H1 (cell line): ENCODE results near the gene DOCK9. TPM values are rescaled to one million over a fixed set of nuclear protein-coding genes. Genes with fewer than 3 reads are reported as not detected.

Experiments used
- CTCF ChIA-PET: fragments of 300-600 bp; sonication (Branson Sonifier 250); formaldehyde crosslinking; loops from one replicate; lab custom pipeline; 2021; ENCODE audit not compliant: partially characterized antibody; lab: Charles Lee
- POLR2A ChIA-PET: fragments of 300-600 bp; sonication (Branson Sonifier 250); formaldehyde crosslinking; loops from one replicate; lab custom pipeline; 2021; ENCODE audit warnings: inconsistent platforms; ENCODE audit not compliant: partially characterized antibody; lab: Charles Lee
- DNase-seq, 2 experiments: peaks; one replicate each; pipeline versions ENCODE4 v3.0.0 to v3.0.0-alpha.2; 2010 to 2022; ENCODE audit warnings: low spot score in 2 of 2, low read depth in 1 of 2, mixed read lengths in 1 of 2
- FAIRE-seq: peaks from 2 replicates; lab custom pipeline; 2011; peaks lifted over from hg19 to GRCh38; lab: Jason Lieb, UNC
- H2AFZ ChIP-seq: 2 replicates; pipeline ENCODE4 v1.8.1; 2012; ENCODE audit warnings: low read length, inconsistent platforms
- H2AK5ac ChIP-seq: 2 replicates; pipeline ENCODE4 v1.6.1; 2013; ENCODE audit warnings: low read depth, low read length
- H2BK120ac ChIP-seq: replicated peaks from 2 replicates; pipeline ENCODE3; 2013; ENCODE audit warnings: low read depth, low read length, inconsistent platforms
- H2BK12ac ChIP-seq: 2 replicates; pipeline ENCODE4 v1.6.1; 2013; ENCODE audit warnings: low read depth, low read length
- H2BK15ac ChIP-seq: 2 replicates; pipeline ENCODE4 v1.6.1; 2013; ENCODE audit warnings: low read length
- H2BK20ac ChIP-seq: 2 replicates; pipeline ENCODE4 v1.6.1; 2013; ENCODE audit warnings: low read length
- H2BK5ac ChIP-seq: 2 replicates; pipeline ENCODE4 v1.6.1; 2013; ENCODE audit warnings: low read depth, low read length
- H3K14ac ChIP-seq: 2 replicates; pipeline ENCODE4 v1.6.1; 2013; ENCODE audit warnings: inconsistent platforms; ENCODE audit not compliant: insufficient read length
- H3K18ac ChIP-seq: 2 replicates; pipeline ENCODE4 v1.6.1; 2013; ENCODE audit warnings: low read length; ENCODE audit errors: extremely low read depth
- H3K23ac ChIP-seq: 2 replicates; pipeline ENCODE4 v1.6.1; 2013; ENCODE audit warnings: inconsistent platforms; ENCODE audit not compliant: insufficient read length
- H3K23me2 ChIP-seq: 2 replicates; pipeline ENCODE4 v1.6.1; 2013; ENCODE audit warnings: low read depth, low read length
- H3K27ac ChIP-seq: 2 replicates; pipeline ENCODE4 v1.6.1; 2011; ENCODE audit warnings: low read depth, low read length, inconsistent platforms
- H3K27me3 ChIP-seq, 4 experiments: replicated peaks in 1 of 4; 1 replicate in 1 of 4; 2 replicates in 3 of 4; pipeline versions ENCODE4 v1.6.1 to v1.8.1; 2011 to 2013; ENCODE audit warnings: low read length in 3 of 4, mild to moderate bottlenecking in 3 of 4, inconsistent platforms in 2 of 4, mixed read lengths in 2 of 4, moderate library complexity in 1 of 4; ENCODE audit not compliant: control insufficient read depth in 3 of 4, insufficient read depth in 3 of 4; ENCODE audit errors: extremely low read depth in 1 of 4
- H3K36me3 ChIP-seq, 4 experiments: 2 replicates each; pipeline versions ENCODE4 v1.6.1 to v1.8.1; 2011 to 2013; ENCODE audit warnings: mild to moderate bottlenecking in 4 of 4, low read length in 3 of 4, moderate library complexity in 2 of 4, control low read depth in 1 of 4, inconsistent platforms in 1 of 4; ENCODE audit not compliant: insufficient read depth in 4 of 4, control insufficient read depth in 2 of 4
- H3K4ac ChIP-seq: replicated peaks from 2 replicates; pipeline ENCODE3; 2013; ENCODE audit warnings: low read length, low read depth, mixed read lengths, inconsistent platforms; ENCODE audit not compliant: insufficient read length
- H3K4me1 ChIP-seq, 4 experiments: replicated peaks in 1 of 4; 1 replicate in 1 of 4; 2 replicates in 3 of 4; pipeline versions ENCODE4 v1.6.1 to v1.8.1; 2011 to 2013; ENCODE audit warnings: low read length in 3 of 4, inconsistent platforms in 2 of 4, mixed read lengths in 1 of 4; ENCODE audit not compliant: insufficient read depth in 4 of 4, control insufficient read depth in 3 of 4
- H3K4me2 ChIP-seq, 2 experiments: 2 replicates each; pipeline versions ENCODE4 v1.6.1 to v1.8.1; 2011 to 2013; ENCODE audit warnings: low read depth in 2 of 2, low read length in 2 of 2, control low read depth in 1 of 2, inconsistent platforms in 1 of 2, mild to moderate bottlenecking in 1 of 2; ENCODE audit not compliant: insufficient read depth in 1 of 2
- H3K4me3 ChIP-seq, 4 experiments: fragments of 200-600, 300-600 bp in 1 of 4; sonication (generic), shearing (Covaris generic), sonication (Bioruptor Twin) in 1 of 4; 2 replicates each; pipeline versions ENCODE4 v1.5.1 to v1.8.1; 2011 to 2016; ENCODE audit warnings: low read length in 4 of 4, low read depth in 3 of 4, control low read depth in 2 of 4, inconsistent platforms in 2 of 4, mild to moderate bottlenecking in 2 of 4, mixed read lengths in 1 of 4, moderate library complexity in 1 of 4; ENCODE audit not compliant: insufficient read depth in 2 of 4; ENCODE audit errors: extremely low read depth in 1 of 4
- H3K56ac ChIP-seq: replicated peaks from 2 replicates; pipeline ENCODE3; 2013; ENCODE audit warnings: low read depth, mild to moderate bottlenecking, mixed read lengths, low read length, inconsistent platforms; ENCODE audit not compliant: insufficient read length
- H3K79me1 ChIP-seq: 2 replicates; pipeline ENCODE4 v1.6.1; 2013; ENCODE audit warnings: low read depth, low read length, control low read depth
- H3K79me2 ChIP-seq, 2 experiments: 2 replicates each; pipeline versions ENCODE4 v1.6.1 to v1.8.1; 2012 to 2013; ENCODE audit warnings: low read length in 2 of 2, mild to moderate bottlenecking in 2 of 2, inconsistent platforms in 1 of 2; ENCODE audit not compliant: insufficient read depth in 2 of 2, control insufficient read depth in 1 of 2
- H3K9ac ChIP-seq, 4 experiments: replicated peaks in 1 of 4; 1 replicate in 1 of 4; 2 replicates in 3 of 4; pipeline versions ENCODE4 v1.6.1 to v1.8.1; 2011 to 2013; ENCODE audit warnings: low read depth in 3 of 4, low read length in 3 of 4, control low read depth in 2 of 4, mild to moderate bottlenecking in 2 of 4, moderate library complexity in 2 of 4, inconsistent platforms in 1 of 4; ENCODE audit errors: extremely low read depth in 1 of 4
- H3K9me3 ChIP-seq, 2 experiments: 2 replicates each; pipeline versions ENCODE4 v1.6.1 to v1.8.1; 2012 to 2013; ENCODE audit warnings: mild to moderate bottlenecking in 2 of 2, moderate library complexity in 2 of 2, control low read depth in 1 of 2, inconsistent platforms in 1 of 2, low read depth in 1 of 2, low read length in 1 of 2, mixed read lengths in 1 of 2; ENCODE audit not compliant: insufficient read depth in 2 of 2
- H4K20me1 ChIP-seq, 2 experiments: replicated peaks in 1 of 2; 2 replicates each; pipeline versions ENCODE3 to v1.8.1; 2011 to 2013; ENCODE audit warnings: inconsistent platforms in 2 of 2, low read length in 2 of 2, mild to moderate bottlenecking in 1 of 2; ENCODE audit not compliant: insufficient read depth in 2 of 2, control insufficient read depth in 1 of 2
- H4K5ac ChIP-seq: 2 replicates; pipeline ENCODE4 v1.6.1; 2013; ENCODE audit warnings: low read length, low read depth, mixed read lengths, inconsistent platforms; ENCODE audit not compliant: insufficient read length
- H4K8ac ChIP-seq: 2 replicates; pipeline ENCODE4 v1.8.0; 2013; ENCODE audit warnings: mild to moderate bottlenecking, moderate library complexity, low read length, inconsistent platforms; ENCODE audit not compliant: insufficient read depth; ENCODE audit errors: extremely low read depth
- H4K91ac ChIP-seq: replicated peaks from 2 replicates; pipeline ENCODE3; 2013; ENCODE audit warnings: low read length, mixed read lengths, inconsistent platforms; ENCODE audit not compliant: insufficient read length
- GTF2F1 ChIP-seq: IDR thresholded peaks from 2 replicates; pipeline ENCODE4 v1.6.1; 2012; ENCODE audit warnings: low read depth, low read length, improper control_type of control experiment, borderline replicate concordance
- NRF1 ChIP-seq: IDR thresholded peaks from 2 replicates; pipeline ENCODE4 v1.6.1; 2011; ENCODE audit warnings: mild to moderate bottlenecking, low read depth, low read length, improper control_type of control experiment
- RXRA ChIP-seq: IDR thresholded peaks from 2 replicates; pipeline ENCODE4 v1.6.1; 2011; ENCODE audit warnings: low read depth, mild to moderate bottlenecking, low read length, moderate library complexity; ENCODE audit not compliant: insufficient read depth
- SRF ChIP-seq: IDR thresholded peaks from 2 replicates; pipeline ENCODE4 v1.6.1; 2011; ENCODE audit warnings: mild to moderate bottlenecking, low read depth, low read length, moderate library complexity
- TEAD4 ChIP-seq: IDR thresholded peaks from 2 replicates; pipeline ENCODE4 v1.6.1; 2012; ENCODE audit warnings: low read depth, low read length, inconsistent platforms, mixed read lengths
- ZNF274 ChIP-seq: IDR thresholded peaks from 2 replicates; pipeline ENCODE4 v1.7.0; 2012; ENCODE audit warnings: low read length, borderline replicate concordance; ENCODE audit errors: extremely low read depth
- WGBS, 2 experiments: shearing (Covaris generic) in 1 of 2; methylation state at CpG; one replicate each; pipeline versions ENCODE4 v1.1.6 to v1.1.7; 2013 to 2015; ENCODE audit warnings: low lambda C conversion rate in 2 of 2, mixed read lengths in 2 of 2, inconsistent platforms in 1 of 2, low coverage in 1 of 2, missing lambda C conversion rate in 1 of 2; ENCODE audit not compliant: insufficient replicate concordance in 2 of 2, insufficient coverage in 1 of 2, insufficient read length in 1 of 2; ENCODE audit errors: extremely low coverage in 1 of 2, missing lambda C conversion rate in 1 of 2; 5-methylcytosine and 5-hydroxymethylcytosine counted together
- polyA plus RNA-seq, 7 experiments: library from polyadenylated mRNA; depleted of rRNA in 3 of 7; stranded (reverse) in 5 of 7; unstranded in 2 of 7; fragments of >200 nt in 5 of 7; fragments of 200-250 nt in 2 of 7; gene quantifications; 1 replicate in 5 of 7; 2 replicates in 1 of 7; 4 replicates in 1 of 7; pipeline versions ENCODE4 v1.2.1 to v1.2.3, GENCODE V29; 2011 to 2013; ENCODE audit warnings: missing spikeins in 2 of 7, mixed read lengths in 2 of 7
- total RNA-seq: library from RNA; stranded (reverse); fragmentation: NEBNext Ultra II Directional; extraction: Animal tissue kit (Norgen Biotek cat#: 25700); gene quantifications from 2 replicates; pipeline ENCODE4 v1.2.1, GENCODE V29; 2021
- TF ChIP-seq, protein P1 (sequence below): IDR thresholded peaks from 2 replicates; pipeline ENCODE4 v1.6.1; 2011; ENCODE audit warnings: low read depth, mild to moderate bottlenecking, low read length; ENCODE audit not compliant: insufficient read depth
- TF ChIP-seq, protein P2 (sequence below): IDR thresholded peaks from 2 replicates; pipeline ENCODE4 v1.6.1; 2011; ENCODE audit warnings: low read length, improper control_type of control experiment
- TF ChIP-seq, protein P3 (sequence below): IDR thresholded peaks from 2 replicates; pipeline ENCODE4 v1.6.1; 2012; ENCODE audit warnings: inconsistent platforms

The DOCK9 gene
- total and polyA plus RNA-seq, 2 of the 8 experiments (the other 6 are each of a cell fraction or from before 2014, with no cell fraction given) = 21.6 to 31.5 TPM

DNA sequence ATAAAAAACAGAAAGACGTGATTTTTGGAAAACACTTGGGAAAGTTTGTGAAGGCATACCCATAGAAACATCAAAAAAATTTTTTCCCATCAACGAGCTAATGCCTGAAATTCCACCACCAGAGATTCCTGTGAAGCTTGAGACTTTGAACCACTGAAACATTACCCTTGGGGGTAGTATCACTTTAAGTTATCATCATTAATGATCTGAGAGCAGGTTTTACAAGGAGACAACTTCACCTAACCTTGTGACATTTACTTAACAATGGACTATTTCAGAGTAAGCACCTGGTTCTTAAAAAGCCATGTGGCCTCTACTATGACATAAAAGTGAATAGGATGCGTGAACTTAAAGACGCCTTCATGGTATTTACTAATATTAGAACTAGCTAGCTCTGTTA, 51.9 kb downstream of the DOCK9 start:
- no peaks in the 10 kb centered on the region for H3K9me3 ChIP-seq
- H3K4me1 ChIP-seq = peaks cover 0 to 7% (median 3%) of the 10 kb centered on the region in 4 experiments; a peak in 3 of 7 replicates
- H3K27me3 ChIP-seq = no peaks in the 10 kb centered on the region
- TF ChIP-seq, protein P1, sequence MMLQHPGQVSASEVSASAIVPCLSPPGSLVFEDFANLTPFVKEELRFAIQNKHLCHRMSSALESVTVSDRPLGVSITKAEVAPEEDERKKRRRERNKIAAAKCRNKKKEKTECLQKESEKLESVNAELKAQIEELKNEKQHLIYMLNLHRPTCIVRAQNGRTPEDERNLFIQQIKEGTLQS = no peak
- TF ChIP-seq, protein P2, sequence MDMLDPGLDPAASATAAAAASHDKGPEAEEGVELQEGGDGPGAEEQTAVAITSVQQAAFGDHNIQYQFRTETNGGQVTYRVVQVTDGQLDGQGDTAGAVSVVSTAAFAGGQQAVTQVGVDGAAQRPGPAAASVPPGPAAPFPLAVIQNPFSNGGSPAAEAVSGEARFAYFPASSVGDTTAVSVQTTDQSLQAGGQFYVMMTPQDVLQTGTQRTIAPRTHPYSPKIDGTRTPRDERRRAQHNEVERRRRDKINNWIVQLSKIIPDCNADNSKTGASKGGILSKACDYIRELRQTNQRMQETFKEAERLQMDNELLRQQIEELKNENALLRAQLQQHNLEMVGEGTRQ = no peak
- TF ChIP-seq NRF1 (no peak), GTF2F1 (no peak), SRF (no peak), ZNF274 (no peak), TEAD4 (no peak), RXRA (no peak)
- TF ChIP-seq, protein P3, sequence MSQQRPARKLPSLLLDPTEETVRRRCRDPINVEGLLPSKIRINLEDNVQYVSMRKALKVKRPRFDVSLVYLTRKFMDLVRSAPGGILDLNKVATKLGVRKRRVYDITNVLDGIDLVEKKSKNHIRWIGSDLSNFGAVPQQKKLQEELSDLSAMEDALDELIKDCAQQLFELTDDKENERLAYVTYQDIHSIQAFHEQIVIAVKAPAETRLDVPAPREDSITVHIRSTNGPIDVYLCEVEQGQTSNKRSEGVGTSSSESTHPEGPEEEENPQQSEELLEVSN = no peak
- TF ChIP-seq, all 59 proteins: peak for 0
- ChIA-PET CTCF (interaction anchor here (0.6 to 1.0 kb wide), 6 partner anchors 19 to 795 kb away, joined by 3 read pairs; no protein-coding TSS in a partner anchor), POLR2A (no interaction called here)
- H3K9ac ChIP-seq = peak overlapping the region in 1 of 4 experiments; percentile 8; a peak in 1 of 7 replicates
- no peak overlapping the region for H3K4ac ChIP-seq
- H3K79me1 ChIP-seq = no peaks in the 10 kb centered on the region
- no peak overlapping the region for H2BK12ac ChIP-seq
- no peak overlapping the region for H3K27ac ChIP-seq
- FAIRE-seq (no peak), DNase-seq (no peak)
- no peak overlapping the region for H4K91ac ChIP-seq
- H2BK120ac ChIP-seq = no peak overlapping the region
- no peaks in the 10 kb centered on the region for H3K23me2 ChIP-seq
- no peak overlapping the region for H3K18ac ChIP-seq
- no peak overlapping the region for H2BK5ac ChIP-seq
- H2BK15ac ChIP-seq = no peak overlapping the region
- H3K79me2 ChIP-seq = no peaks in the 10 kb centered on the region
- H4K5ac ChIP-seq = no peak overlapping the region
- no peak overlapping the region for H3K23ac ChIP-seq
- no peak overlapping the region for H3K4me3 ChIP-seq
- no peaks in the 10 kb centered on the region for H3K36me3 ChIP-seq
- no peak overlapping the region for H4K8ac ChIP-seq
- no peaks in the 10 kb centered on the region for H4K20me1 ChIP-seq
- H2BK20ac ChIP-seq = no peak overlapping the region
- no peak overlapping the region for H2AK5ac ChIP-seq
- H3K4me2 ChIP-seq = no peak overlapping the region
- no peak overlapping the region for H3K56ac ChIP-seq
- WGBS, 2 experiments = 91% methylated on average over 4 of the region's 4 CpGs; no CpG with 5 or more reads in 1 of the 2 experiments
- no peak overlapping the region for H2AFZ ChIP-seq
- no peak overlapping the region for H3K14ac ChIP-seq
